Glutamatergic neuron (in vitro differentiated cells): ENCODE results near the gene ARID1B. TPM values are rescaled to one million over a fixed set of nuclear protein-coding genes. Genes with fewer than 3 reads are reported as not detected.
A peak's percentile ranks its signal among the peaks of the same experiment; 100 is the strongest.

Source experiments
- DNase-seq: peaks from one replicate; pipeline ENCODE4 v3.0.0; 2022
- H3K27ac Mint-ChIP-seq: one replicate; pipeline ENCODE4 v1.8.0; 2020; ENCODE audit warnings: mild to moderate bottlenecking, mixed read lengths, inconsistent platforms; ENCODE audit not compliant: unreplicated experiment
- H3K27me3 Mint-ChIP-seq: one replicate; pipeline ENCODE4 v1.8.0; 2020; ENCODE audit warnings: mild to moderate bottlenecking, moderate library complexity, mixed read lengths, inconsistent platforms; ENCODE audit not compliant: unreplicated experiment
- H3K36me3 Mint-ChIP-seq: one replicate; pipeline ENCODE4 v1.8.0; 2020; ENCODE audit warnings: mild to moderate bottlenecking, mixed read lengths, inconsistent platforms; ENCODE audit not compliant: unreplicated experiment
- H3K4me1 Mint-ChIP-seq: one replicate; pipeline ENCODE4 v1.8.0; 2020; ENCODE audit warnings: mild to moderate bottlenecking, low read depth, mixed read lengths, inconsistent platforms; ENCODE audit not compliant: unreplicated experiment
- H3K4me3 Mint-ChIP-seq: one replicate; pipeline ENCODE4 v1.8.0; 2020; ENCODE audit warnings: mild to moderate bottlenecking, mixed read lengths, inconsistent platforms; ENCODE audit not compliant: unreplicated experiment
- H3K9me3 Mint-ChIP-seq: one replicate; pipeline ENCODE4 v1.8.0; 2020; ENCODE audit warnings: mild to moderate bottlenecking, moderate library complexity, mixed read lengths, inconsistent platforms; ENCODE audit not compliant: unreplicated experiment
- total RNA-seq: library from RNA; stranded (reverse); fragmentation: NEBNext Ultra II Directional; extraction: Animal tissue kit (Norgen Biotek cat#: 25700); gene quantifications from one replicate; pipeline ENCODE4 v1.2.1, GENCODE V29; 2021; ENCODE audit not compliant: unreplicated experiment
- TF ChIP-seq, protein P1 (sequence below): fragments of 200-600 bp; sonication (generic); IDR thresholded peaks from one replicate; pipeline ENCODE4 v1.5.0; 2021; ENCODE audit not compliant: partially characterized antibody, unreplicated experiment

The ARID1B gene
- total RNA-seq, 1 donor from 2014 or later = 202 TPM

- H3K9me3 Mint-ChIP-seq = peaks cover 6% of the 10 kb centered on the region
- no peak overlapping the region for H3K4me3 Mint-ChIP-seq
- H3K36me3 Mint-ChIP-seq = no peaks in the 10 kb centered on the region
- TF ChIP-seq, protein P1, sequence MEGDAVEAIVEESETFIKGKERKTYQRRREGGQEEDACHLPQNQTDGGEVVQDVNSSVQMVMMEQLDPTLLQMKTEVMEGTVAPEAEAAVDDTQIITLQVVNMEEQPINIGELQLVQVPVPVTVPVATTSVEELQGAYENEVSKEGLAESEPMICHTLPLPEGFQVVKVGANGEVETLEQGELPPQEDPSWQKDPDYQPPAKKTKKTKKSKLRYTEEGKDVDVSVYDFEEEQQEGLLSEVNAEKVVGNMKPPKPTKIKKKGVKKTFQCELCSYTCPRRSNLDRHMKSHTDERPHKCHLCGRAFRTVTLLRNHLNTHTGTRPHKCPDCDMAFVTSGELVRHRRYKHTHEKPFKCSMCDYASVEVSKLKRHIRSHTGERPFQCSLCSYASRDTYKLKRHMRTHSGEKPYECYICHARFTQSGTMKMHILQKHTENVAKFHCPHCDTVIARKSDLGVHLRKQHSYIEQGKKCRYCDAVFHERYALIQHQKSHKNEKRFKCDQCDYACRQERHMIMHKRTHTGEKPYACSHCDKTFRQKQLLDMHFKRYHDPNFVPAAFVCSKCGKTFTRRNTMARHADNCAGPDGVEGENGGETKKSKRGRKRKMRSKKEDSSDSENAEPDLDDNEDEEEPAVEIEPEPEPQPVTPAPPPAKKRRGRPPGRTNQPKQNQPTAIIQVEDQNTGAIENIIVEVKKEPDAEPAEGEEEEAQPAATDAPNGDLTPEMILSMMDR = no peak
- no peak overlapping the region for H3K27ac Mint-ChIP-seq
- peaks cover 40% of the 10 kb centered on the region for H3K4me1 Mint-ChIP-seq
- no peaks in the 10 kb centered on the region for H3K27me3 Mint-ChIP-seq
- DNase-seq = no peak
Measured at GRCh38 chr6:156948807-156949206, 171.6 kb downstream of the ARID1B start.

- TF ChIP-seq, protein P1 = no peak
- no peaks in the 10 kb centered on the region for H3K36me3 Mint-ChIP-seq
- H3K4me1 Mint-ChIP-seq = peaks cover 39% of the 10 kb centered on the region
- no peak overlapping the region for H3K4me3 Mint-ChIP-seq
- H3K27me3 Mint-ChIP-seq = no peaks in the 10 kb centered on the region
- DNase-seq = no peak
- no peak overlapping the region for H3K27ac Mint-ChIP-seq
- H3K9me3 Mint-ChIP-seq = peaks cover 3% of the 10 kb centered on the region
Measured at GRCh38 chr6:156949376-156949775, 172.2 kb downstream of the ARID1B start.

GRCh38 chr6:156950084-156950483 is 172.9 kb downstream of the ARID1B start:
- no peaks in the 10 kb centered on the region for H3K27me3 Mint-ChIP-seq
- no peak overlapping the region for H3K4me3 Mint-ChIP-seq
- no peaks in the 10 kb centered on the region for H3K36me3 Mint-ChIP-seq
- H3K27ac Mint-ChIP-seq = no peak overlapping the region
- H3K4me1 Mint-ChIP-seq = peaks cover 46% of the 10 kb centered on the region
- DNase-seq = no peak
- peaks cover 5% of the 10 kb centered on the region for H3K9me3 Mint-ChIP-seq
- TF ChIP-seq, protein P1 = no peak

DNA sequence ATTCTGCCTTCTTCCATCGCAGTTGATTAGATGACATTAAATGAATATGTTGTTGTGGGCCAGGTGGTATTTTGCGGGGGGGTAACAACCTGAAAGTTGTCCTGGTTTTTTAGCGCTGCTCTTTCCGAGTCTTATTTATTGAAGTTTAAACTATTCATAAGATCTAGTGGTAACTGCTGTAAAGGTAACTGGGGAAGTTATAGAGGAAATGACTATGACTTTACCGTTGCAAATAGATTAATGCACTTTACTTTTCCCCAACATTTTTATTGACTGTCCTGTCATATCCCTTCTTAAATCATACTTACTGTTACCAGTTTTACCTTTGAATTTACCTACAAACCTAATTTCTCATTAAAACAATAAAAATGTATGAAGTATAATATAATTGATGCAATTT is 173.4 kb downstream of the ARID1B start:
- H3K36me3 Mint-ChIP-seq = no peaks in the 10 kb centered on the region

DNA sequence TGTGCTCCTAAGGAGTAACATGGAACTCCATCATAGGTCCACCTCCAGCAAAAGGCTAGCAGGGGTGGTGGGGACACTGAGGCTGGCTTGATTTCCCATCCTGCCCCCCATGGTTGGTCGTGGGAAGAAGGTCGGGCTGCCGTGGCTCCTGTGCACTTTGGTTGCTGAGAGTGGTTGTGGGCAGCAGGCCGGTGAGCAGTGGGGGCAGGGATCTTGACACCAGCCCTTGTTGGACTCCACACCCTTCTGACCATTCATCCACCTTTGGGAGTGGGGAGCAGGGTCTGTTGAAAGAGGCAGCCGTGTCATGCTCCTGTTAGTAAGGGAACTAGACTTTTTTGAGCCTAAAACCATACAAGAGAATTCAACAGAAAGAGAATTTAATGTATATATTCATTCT is 175.2 kb downstream of the ARID1B start:
- TF ChIP-seq, protein P1 = no peak
- H3K36me3 Mint-ChIP-seq = no peaks in the 10 kb centered on the region
- no peak for DNase-seq
- peak overlapping the region; percentile 72 for H3K4me3 Mint-ChIP-seq
- peak overlapping the region; percentile 78 for H3K27ac Mint-ChIP-seq
- H3K4me1 Mint-ChIP-seq = peaks cover 45% of the 10 kb centered on the region
- H3K9me3 Mint-ChIP-seq = peaks cover 7% of the 10 kb centered on the region
- no peaks in the 10 kb centered on the region for H3K27me3 Mint-ChIP-seq

More for the DNA sequence above, 173.4 kb downstream of the ARID1B start:
- Mint-ChIP-seq H3K9me3 (peaks cover 5% of the 10 kb centered on the region), H3K4me3 (no peak overlapping the region), H3K27me3 (no peaks in the 10 kb centered on the region), H3K4me1 (peaks cover 46% of the 10 kb centered on the region), H3K27ac (no peak overlapping the region)
- TF ChIP-seq, protein P1 = no peak
- DNase-seq = no peak
